Measurements from ENCODE around the gene IFFO2. TPM values are rescaled to one million over a fixed set of nuclear protein-coding genes. Genes with fewer than 3 reads are reported as not detected.
A peak's percentile ranks its signal among the peaks of the same experiment; 100 is the strongest.

Gene IFFO2
- total and polyA plus RNA-seq, 2 experiments from 2014 or later, result 0.71 to 7.5 TPM

DNA sequence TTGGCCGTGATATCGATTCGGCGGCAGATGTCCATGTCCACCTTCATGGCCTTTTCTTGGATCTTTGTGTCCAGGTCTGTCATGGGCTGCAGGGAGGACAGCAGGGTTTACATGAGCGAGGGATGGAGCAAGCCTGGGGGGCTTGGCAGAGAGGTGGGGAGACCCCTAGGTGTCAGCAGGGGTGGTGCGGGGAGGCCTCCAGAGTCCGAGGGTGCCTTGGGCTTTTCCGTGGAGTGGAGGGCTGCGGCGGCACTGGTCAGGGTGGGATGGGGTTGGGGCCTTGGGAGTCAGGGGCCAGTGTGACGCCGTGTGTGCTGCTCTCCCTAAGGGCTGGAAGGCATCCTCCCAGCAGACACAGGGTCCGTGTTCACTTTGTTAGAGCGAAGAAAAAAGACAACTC, 38.1 kb downstream of the IFFO2 start:
- Mint-ChIP-seq H3K4me1 (peaks cover 15% of the 10 kb centered on the region), H3K27ac (no peak overlapping the region), H3K36me3 (ENCODE audit: low read depth) (no peaks in the 10 kb centered on the region), H3K27me3 (ENCODE audit: insufficient read depth, low read depth, poor library complexity) (peaks cover 3% of the 10 kb centered on the region), H3K9me3 (no peaks in the 10 kb centered on the region), H3K4me3 (no peak overlapping the region)
- no peak overlapping the region for H2AFZ ChIP-seq
- TF ChIP-seq STAT1 (IDR thresholded peaks at IDR 0.05; ENCODE audit: unreplicated experiment) (no peak), EZH2 (IDR thresholded peaks at IDR 0.05; ENCODE audit: low read depth, unreplicated experiment) (no peak), NANOG (IDR thresholded peaks at IDR 0.05; ENCODE audit: borderline replicate concordance) (no peak), JUNB (IDR thresholded peaks at IDR 0.05; ENCODE audit: unreplicated experiment) (no peak), ZNF114 (CRISPR knock-in tag; IDR thresholded peaks at IDR 0.05) (no peak), CREB1 (CRISPR knock-in tag; IDR thresholded peaks at IDR 0.05; ENCODE audit: low read depth) (no peak), ZNF331 (CRISPR knock-in tag; IDR thresholded peaks at IDR 0.05; ENCODE audit: low read depth) (no peak), ETS1 (IDR thresholded peaks at IDR 0.05) (no peak)
- TF ChIP-seq, protein P1, sequence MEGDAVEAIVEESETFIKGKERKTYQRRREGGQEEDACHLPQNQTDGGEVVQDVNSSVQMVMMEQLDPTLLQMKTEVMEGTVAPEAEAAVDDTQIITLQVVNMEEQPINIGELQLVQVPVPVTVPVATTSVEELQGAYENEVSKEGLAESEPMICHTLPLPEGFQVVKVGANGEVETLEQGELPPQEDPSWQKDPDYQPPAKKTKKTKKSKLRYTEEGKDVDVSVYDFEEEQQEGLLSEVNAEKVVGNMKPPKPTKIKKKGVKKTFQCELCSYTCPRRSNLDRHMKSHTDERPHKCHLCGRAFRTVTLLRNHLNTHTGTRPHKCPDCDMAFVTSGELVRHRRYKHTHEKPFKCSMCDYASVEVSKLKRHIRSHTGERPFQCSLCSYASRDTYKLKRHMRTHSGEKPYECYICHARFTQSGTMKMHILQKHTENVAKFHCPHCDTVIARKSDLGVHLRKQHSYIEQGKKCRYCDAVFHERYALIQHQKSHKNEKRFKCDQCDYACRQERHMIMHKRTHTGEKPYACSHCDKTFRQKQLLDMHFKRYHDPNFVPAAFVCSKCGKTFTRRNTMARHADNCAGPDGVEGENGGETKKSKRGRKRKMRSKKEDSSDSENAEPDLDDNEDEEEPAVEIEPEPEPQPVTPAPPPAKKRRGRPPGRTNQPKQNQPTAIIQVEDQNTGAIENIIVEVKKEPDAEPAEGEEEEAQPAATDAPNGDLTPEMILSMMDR (conservative IDR thresholded peaks at IDR 0.05; ENCODE audit: low read depth in 2 of 2), result peak; percentile 26 to 33; a peak in 1 of 4 replicates
- no peak overlapping the region for H3K4me2 ChIP-seq
- no peak overlapping the region for H3K4me3 ChIP-seq
- H3K27me3 ChIP-seq (ENCODE audit: insufficient read depth), result no peaks in the 10 kb centered on the region
- H3K9me2 ChIP-seq (ENCODE audit: insufficient read depth), result no peaks in the 10 kb centered on the region
- DNase-seq (ENCODE audit: low spot score) (no peak), ATAC-seq (peak; percentile 42)
- H3K4me1 ChIP-seq (ENCODE audit: insufficient read depth), result no peaks in the 10 kb centered on the region; the same call in 1 of the 2 replicates
- H3K36me3 ChIP-seq (ENCODE audit: insufficient read depth), result no peaks in the 10 kb centered on the region
- no peaks in the 10 kb centered on the region for H3F3A ChIP-seq (replicated peaks; ENCODE audit: low read depth)
- no peaks in the 10 kb centered on the region; the same call in 1 of the 2 replicates for H4K20me1 ChIP-seq (replicated peaks; ENCODE audit: insufficient read depth)
- no peaks in the 10 kb centered on the region for H3K79me2 ChIP-seq (replicated peaks; ENCODE audit: insufficient read depth)
- no peak overlapping the region for H3K27ac ChIP-seq (ENCODE audit: low read depth)

GRCh38 chr1:18917071-18917799, 39.2 kb downstream of the IFFO2 start:
- H3K4me1 ChIP-seq (ENCODE audit: insufficient read depth), result no peaks in the 10 kb centered on the region
- H3K27me3 Mint-ChIP-seq (ENCODE audit: insufficient read depth, low read depth, poor library complexity), result no peaks in the 10 kb centered on the region
- H3K36me3 Mint-ChIP-seq (ENCODE audit: low read depth), result no peaks in the 10 kb centered on the region
- no peaks in the 10 kb centered on the region for H3F3A ChIP-seq (replicated peaks; ENCODE audit: low read depth)
- no peak overlapping the region for H3K4me2 ChIP-seq
- H4K20me1 ChIP-seq (replicated peaks; ENCODE audit: insufficient read depth), result no peaks in the 10 kb centered on the region; the same call in 1 of the 2 replicates
- no peak overlapping the region for H3K27ac Mint-ChIP-seq
- H3K27ac ChIP-seq (ENCODE audit: low read depth), result no peak overlapping the region
- ATAC-seq, result no peak; the same call in 2 of the 3 replicates
- no peak overlapping the region for H2AFZ ChIP-seq
- no peaks in the 10 kb centered on the region for H3K36me3 ChIP-seq (ENCODE audit: insufficient read depth)
- no peaks in the 10 kb centered on the region for H3K9me3 Mint-ChIP-seq
- H3K9me2 ChIP-seq (ENCODE audit: insufficient read depth), result no peaks in the 10 kb centered on the region
- H3K4me3 ChIP-seq, result no peak overlapping the region
- no peak for DNase-seq (ENCODE audit: low spot score)
- no peaks in the 10 kb centered on the region for H3K27me3 ChIP-seq (ENCODE audit: insufficient read depth)
- H3K4me1 Mint-ChIP-seq, result peaks cover 5% of the 10 kb centered on the region
- H3K79me2 ChIP-seq (replicated peaks; ENCODE audit: insufficient read depth), result no peaks in the 10 kb centered on the region
- H3K4me3 Mint-ChIP-seq, result no peak overlapping the region
- no peak for TF ChIP-seq ETS1 (IDR thresholded peaks at IDR 0.05)
- TF ChIP-seq ZNF114 (CRISPR knock-in tag; IDR thresholded peaks at IDR 0.05), result no peak
- no peak for TF ChIP-seq STAT1 (IDR thresholded peaks at IDR 0.05; ENCODE audit: unreplicated experiment)
- TF ChIP-seq EZH2 (IDR thresholded peaks at IDR 0.05; ENCODE audit: low read depth, unreplicated experiment), result no peak
- no peak for TF ChIP-seq CREB1 (CRISPR knock-in tag; IDR thresholded peaks at IDR 0.05; ENCODE audit: low read depth)
- TF ChIP-seq, protein P2, sequence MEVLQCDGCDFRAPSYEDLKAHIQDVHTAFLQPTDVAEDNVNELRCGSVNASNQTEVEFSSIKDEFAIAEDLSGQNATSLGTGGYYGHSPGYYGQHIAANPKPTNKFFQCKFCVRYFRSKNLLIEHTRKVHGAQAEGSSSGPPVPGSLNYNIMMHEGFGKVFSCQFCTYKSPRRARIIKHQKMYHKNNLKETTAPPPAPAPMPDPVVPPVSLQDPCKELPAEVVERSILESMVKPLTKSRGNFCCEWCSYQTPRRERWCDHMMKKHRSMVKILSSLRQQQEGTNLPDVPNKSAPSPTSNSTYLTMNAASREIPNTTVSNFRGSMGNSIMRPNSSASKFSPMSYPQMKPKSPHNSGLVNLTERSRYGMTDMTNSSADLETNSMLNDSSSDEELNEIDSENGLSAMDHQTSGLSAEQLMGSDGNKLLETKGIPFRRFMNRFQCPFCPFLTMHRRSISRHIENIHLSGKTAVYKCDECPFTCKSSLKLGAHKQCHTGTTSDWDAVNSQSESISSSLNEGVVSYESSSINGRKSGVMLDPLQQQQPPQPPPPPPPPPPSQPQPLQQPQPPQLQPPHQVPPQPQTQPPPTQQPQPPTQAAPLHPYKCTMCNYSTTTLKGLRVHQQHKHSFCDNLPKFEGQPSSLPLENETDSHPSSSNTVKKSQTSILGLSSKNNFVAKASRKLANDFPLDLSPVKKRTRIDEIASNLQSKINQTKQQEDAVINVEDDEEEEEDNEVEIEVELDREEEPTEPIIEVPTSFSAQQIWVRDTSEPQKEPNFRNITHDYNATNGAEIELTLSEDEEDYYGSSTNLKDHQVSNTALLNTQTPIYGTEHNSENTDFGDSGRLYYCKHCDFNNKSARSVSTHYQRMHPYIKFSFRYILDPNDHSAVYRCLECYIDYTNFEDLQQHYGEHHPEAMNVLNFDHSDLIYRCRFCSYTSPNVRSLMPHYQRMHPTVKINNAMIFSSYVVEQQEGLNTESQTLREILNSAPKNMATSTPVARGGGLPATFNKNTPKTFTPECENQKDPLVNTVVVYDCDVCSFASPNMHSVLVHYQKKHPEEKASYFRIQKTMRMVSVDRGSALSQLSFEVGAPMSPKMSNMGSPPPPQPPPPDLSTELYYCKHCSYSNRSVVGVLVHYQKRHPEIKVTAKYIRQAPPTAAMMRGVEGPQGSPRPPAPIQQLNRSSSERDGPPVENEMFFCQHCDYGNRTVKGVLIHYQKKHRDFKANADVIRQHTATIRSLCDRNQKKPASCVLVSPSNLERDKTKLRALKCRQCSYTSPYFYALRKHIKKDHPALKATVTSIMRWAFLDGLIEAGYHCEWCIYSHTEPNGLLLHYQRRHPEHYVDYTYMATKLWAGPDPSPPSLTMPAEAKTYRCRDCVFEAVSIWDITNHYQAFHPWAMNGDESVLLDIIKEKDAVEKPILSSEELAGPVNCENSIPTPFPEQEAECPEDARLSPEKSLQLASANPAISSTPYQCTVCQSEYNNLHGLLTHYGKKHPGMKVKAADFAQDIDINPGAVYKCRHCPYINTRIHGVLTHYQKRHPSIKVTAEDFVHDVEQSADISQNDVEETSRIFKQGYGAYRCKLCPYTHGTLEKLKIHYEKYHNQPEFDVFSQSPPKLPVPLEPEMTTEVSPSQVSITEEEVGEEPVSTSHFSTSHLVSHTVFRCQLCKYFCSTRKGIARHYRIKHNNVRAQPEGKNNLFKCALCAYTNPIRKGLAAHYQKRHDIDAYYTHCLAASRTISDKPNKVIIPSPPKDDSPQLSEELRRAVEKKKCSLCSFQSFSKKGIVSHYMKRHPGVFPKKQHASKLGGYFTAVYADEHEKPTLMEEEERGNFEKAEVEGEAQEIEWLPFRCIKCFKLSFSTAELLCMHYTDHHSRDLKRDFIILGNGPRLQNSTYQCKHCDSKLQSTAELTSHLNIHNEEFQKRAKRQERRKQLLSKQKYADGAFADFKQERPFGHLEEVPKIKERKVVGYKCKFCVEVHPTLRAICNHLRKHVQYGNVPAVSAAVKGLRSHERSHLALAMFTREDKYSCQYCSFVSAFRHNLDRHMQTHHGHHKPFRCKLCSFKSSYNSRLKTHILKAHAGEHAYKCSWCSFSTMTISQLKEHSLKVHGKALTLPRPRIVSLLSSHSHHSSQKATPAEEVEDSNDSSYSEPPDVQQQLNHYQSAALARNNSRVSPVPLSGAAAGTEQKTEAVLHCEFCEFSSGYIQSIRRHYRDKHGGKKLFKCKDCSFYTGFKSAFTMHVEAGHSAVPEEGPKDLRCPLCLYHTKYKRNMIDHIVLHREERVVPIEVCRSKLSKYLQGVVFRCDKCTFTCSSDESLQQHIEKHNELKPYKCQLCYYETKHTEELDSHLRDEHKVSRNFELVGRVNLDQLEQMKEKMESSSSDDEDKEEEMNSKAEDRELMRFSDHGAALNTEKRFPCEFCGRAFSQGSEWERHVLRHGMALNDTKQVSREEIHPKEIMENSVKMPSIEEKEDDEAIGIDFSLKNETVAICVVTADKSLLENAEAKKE (CRISPR knock-in tag; IDR thresholded peaks at IDR 0.05), result no peak
